BJ (cell line): ENCODE data around the gene NELL1. TPM values are rescaled to one million over a fixed set of nuclear protein-coding genes. Genes with fewer than 3 reads are reported as not detected.

ENCODE experiments used
- CTCF ChIA-PET: fragments of 350-600 bp; formaldehyde crosslinking; extraction: SDS; loops from one replicate; lab custom pipeline; 2021; ENCODE audit warnings: antibody characterized with exemption, inconsistent platforms; lab: Yijun Ruan, JAX
- POLR2A ChIA-PET: fragments of 300-600 bp; sonication (Branson Sonifier 250); formaldehyde crosslinking; extraction: SDS; loops from one replicate; lab custom pipeline; 2021; ENCODE audit warnings: antibody characterized with exemption; lab: Charles Lee
- DNase-seq: peaks from one replicate; pipeline ENCODE4 v3.0.0-alpha.2; 2011; ENCODE audit warnings: low read depth
- H3K27me3 ChIP-seq: 2 replicates; pipeline ENCODE4 v1.6.0; 2011; ENCODE audit warnings: low read length; ENCODE audit not compliant: control insufficient read depth, insufficient read depth
- H3K36me3 ChIP-seq: 2 replicates; pipeline ENCODE4 v1.5.1; 2011; ENCODE audit warnings: low read length; ENCODE audit not compliant: control insufficient read depth, insufficient read depth
- H3K4me3 ChIP-seq: 2 replicates; pipeline ENCODE4 v1.5.1; 2011; ENCODE audit warnings: low read depth, mild to moderate bottlenecking, control low read depth, low read length
- polyA plus RNA-seq: library from polyadenylated mRNA; depleted of rRNA; stranded (reverse); fragments of >200 nt; gene quantifications from 2 replicates; pipeline ENCODE4 v1.2.3, GENCODE V29; 2011
- TF ChIP-seq, protein P1 (sequence below): IDR thresholded peaks from 2 replicates; pipeline ENCODE4 v1.5.1; 2011; ENCODE audit warnings: low read depth, mild to moderate bottlenecking, control low read depth, inconsistent platforms, low read length, moderate library complexity; ENCODE audit not compliant: insufficient read depth

Gene NELL1
- polyA plus RNA-seq, 1 experiment: not detected

DNA sequence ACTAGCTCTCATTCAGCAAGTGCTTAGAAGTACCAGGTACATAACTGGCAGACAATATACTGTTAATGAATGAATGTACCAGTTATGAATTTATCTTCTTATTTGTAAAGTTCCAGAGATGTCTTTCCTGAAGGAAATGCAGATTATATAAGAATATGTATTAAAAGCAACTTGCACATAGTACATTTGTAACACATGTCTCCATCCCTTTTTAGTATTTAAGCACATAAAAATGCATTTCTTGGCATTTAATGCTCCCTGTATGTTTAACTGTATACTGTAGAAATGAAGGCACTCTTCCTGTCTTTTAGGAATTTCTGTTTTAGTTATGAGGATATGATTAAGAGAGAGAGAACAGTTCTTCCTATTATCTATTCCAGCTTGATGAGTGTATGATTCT, 241.3 kb downstream of the NELL1 start:
- POLR2A ChIA-PET: no interaction called here
- no peak for DNase-seq
- H3K36me3 ChIP-seq: no peaks in the 10 kb centered on the region
- TF ChIP-seq, protein P1, sequence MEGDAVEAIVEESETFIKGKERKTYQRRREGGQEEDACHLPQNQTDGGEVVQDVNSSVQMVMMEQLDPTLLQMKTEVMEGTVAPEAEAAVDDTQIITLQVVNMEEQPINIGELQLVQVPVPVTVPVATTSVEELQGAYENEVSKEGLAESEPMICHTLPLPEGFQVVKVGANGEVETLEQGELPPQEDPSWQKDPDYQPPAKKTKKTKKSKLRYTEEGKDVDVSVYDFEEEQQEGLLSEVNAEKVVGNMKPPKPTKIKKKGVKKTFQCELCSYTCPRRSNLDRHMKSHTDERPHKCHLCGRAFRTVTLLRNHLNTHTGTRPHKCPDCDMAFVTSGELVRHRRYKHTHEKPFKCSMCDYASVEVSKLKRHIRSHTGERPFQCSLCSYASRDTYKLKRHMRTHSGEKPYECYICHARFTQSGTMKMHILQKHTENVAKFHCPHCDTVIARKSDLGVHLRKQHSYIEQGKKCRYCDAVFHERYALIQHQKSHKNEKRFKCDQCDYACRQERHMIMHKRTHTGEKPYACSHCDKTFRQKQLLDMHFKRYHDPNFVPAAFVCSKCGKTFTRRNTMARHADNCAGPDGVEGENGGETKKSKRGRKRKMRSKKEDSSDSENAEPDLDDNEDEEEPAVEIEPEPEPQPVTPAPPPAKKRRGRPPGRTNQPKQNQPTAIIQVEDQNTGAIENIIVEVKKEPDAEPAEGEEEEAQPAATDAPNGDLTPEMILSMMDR: no peak
- CTCF ChIA-PET: interaction anchor here (0.5 kb wide), 1 partner anchor 37 kb away, joined by 3 read pairs; no protein-coding TSS in a partner anchor
- H3K4me3 ChIP-seq: no peak overlapping the region
- H3K27me3 ChIP-seq: no peaks in the 10 kb centered on the region

DNA sequence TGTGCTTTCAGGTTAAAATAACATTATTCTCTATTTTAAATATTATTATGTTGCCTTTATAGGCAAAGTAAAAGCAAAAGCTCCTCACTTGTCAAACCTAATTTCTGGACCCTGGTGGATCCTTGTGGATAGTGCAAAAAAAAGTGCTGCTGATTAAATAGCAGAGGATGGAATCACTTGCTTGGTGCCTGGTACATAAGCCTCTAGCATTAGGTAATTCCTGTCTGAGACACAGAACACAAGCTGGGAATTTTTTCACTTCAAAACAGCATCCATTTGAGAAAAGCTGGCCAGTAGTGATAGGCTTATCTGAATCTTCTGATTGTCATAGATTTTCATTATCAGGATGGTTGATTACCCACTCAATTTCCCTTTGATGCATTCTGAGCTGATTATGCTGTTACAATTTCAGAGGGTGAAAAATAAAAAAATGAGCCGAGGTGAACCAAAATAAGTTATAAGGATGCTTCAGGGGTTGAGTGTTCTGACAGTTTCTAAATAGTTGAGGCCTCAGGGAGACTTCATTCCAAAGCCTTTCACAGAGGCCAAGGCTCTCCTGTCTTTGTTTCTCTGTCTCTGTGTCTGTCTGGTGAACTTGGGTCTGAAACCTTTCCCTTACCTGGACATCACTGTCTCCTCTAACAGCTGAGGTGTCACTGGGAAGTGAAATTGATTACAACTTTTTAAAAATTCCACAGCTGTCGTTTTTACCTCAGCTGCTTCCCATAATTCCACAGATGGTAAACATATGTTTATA, 242.9 kb downstream of the NELL1 start:
- Histone ChIP-seq H3K27me3 (no peaks in the 10 kb centered on the region), H3K4me3 (no peak overlapping the region), H3K36me3 (no peaks in the 10 kb centered on the region)
- POLR2A ChIA-PET: no interaction called here
- no peak for DNase-seq
- TF ChIP-seq, protein P1: no peak
- CTCF ChIA-PET: no interaction called here

- TF ChIP-seq, protein P1: no peak
- DNase-seq: no peak
- H3K27me3 ChIP-seq: no peaks in the 10 kb centered on the region
- H3K36me3 ChIP-seq: no peaks in the 10 kb centered on the region
- ChIA-PET CTCF (interaction anchor here (0.6 kb wide), 1 partner anchor 29 kb away, joined by 3 read pairs; no protein-coding TSS in a partner anchor), POLR2A (no interaction called here)
- no peak overlapping the region for H3K4me3 ChIP-seq
These were observed 243.6 kb downstream of the NELL1 start for GRCh38 chr11:20912922-20913512.

DNA sequence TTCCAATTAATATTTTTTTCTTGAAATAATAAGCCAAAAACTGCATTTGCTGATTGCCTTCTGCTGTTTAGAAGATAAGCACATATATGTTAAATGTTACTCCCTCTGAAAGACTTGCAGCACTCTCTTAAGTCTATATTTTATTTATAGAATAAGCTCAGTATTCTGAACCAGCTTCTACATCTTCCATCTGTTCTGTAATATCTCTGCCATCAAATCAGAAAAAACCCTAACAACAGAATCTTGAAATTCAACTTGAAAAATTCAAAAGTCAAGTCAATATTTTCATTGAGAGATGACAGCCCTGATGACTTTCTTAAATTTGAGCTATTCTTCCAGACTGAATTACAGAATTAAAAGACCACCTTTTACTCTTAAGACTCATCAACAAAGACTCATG, 247.9 kb downstream of the NELL1 start:
- CTCF ChIA-PET: no interaction called here
- Histone ChIP-seq H3K36me3 (no peaks in the 10 kb centered on the region), H3K4me3 (no peak overlapping the region), H3K27me3 (no peaks in the 10 kb centered on the region)
- DNase-seq: no peak
- TF ChIP-seq, protein P1: no peak
- POLR2A ChIA-PET: no interaction called here

DNA sequence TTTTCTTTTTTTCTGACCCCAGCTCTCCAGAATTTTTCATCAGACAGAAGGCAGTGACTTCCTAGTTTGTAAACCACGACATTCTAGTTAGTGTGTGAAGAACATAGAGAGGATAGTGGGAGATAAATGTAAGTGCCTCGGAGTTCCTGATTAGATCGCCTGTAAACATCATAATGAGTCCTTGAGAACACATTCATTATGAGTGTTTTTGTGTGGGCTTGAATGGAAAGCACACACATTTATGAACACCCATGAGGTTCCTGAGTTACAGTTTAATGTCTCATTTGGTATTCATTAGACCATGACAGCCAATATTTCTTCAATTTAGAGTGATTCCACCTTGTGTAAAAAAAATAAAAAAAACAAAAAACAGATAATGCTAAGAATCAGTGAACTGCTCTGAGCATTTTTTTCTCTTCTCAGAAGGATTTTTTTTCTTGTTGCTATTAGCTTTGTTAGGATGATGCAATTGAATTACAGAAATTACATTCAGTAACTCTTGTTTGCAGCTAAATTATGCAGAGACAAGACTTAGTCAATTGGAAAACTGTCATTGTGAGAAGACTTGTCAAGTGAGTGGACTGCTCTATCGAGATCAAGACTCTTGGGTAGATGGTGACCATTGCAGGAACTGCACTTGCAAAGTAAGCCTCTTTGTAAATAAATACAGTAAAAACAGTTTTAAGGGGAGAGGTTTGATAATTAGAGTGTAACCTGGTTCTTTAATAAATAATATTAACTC, 257.6 kb downstream of the NELL1 start:
- CTCF ChIA-PET: no interaction called here

More for the DNA sequence above, 257.6 kb downstream of the NELL1 start:
- TF ChIP-seq, protein P1: no peak
- no peaks in the 10 kb centered on the region for H3K36me3 ChIP-seq
- no peak overlapping the region for H3K4me3 ChIP-seq
- POLR2A ChIA-PET: no interaction called here
- no peaks in the 10 kb centered on the region for H3K27me3 ChIP-seq
- no peak for DNase-seq
